Transverse colon (tissue), 4 donors: ENCODE results near the gene DOCK10. TPM values are rescaled to one million over a fixed set of nuclear protein-coding genes. Genes with fewer than 3 reads are reported as not detected.

Source experiments
- DNase-seq: peaks from one replicate; pipeline ENCODE4 v3.0.0-alpha.2; 2019
- H3K27ac ChIP-seq, 4 donors: fragments of 200-600 bp; sonication (generic); 2 replicates each; pipeline ENCODE4 v1.5.1; 2016 to 2018; ENCODE audit warnings: inconsistent platforms in 4 of 4
- H3K27me3 ChIP-seq: fragments of 200-600 bp; sonication (generic); 2 replicates; pipeline ENCODE4 v1.5.1; 2017; ENCODE audit warnings: inconsistent platforms
- H3K36me3 ChIP-seq, 4 donors: fragments of 200-600 bp; sonication (generic); 2 replicates each; pipeline ENCODE4 v1.5.1; 2017 to 2019; ENCODE audit warnings: inconsistent platforms in 4 of 4
- H3K4me1 ChIP-seq, 4 donors: fragments of 200-600 bp; sonication (generic); 2 replicates each; pipeline ENCODE4 v1.5.1; 2017 to 2020; ENCODE audit warnings: inconsistent platforms in 4 of 4
- H3K4me3 ChIP-seq, 4 donors: fragments of 200-600 bp; sonication (generic); 1 replicate in 1 of 4; 2 replicates in 3 of 4; pipeline versions ENCODE4 v1.5.1 to v1.6.1; 2017 to 2019; ENCODE audit warnings: inconsistent platforms in 4 of 4
- H3K9me3 ChIP-seq, 2 donors: fragments of 200-600 bp; sonication (generic); 2 replicates each; pipeline ENCODE4 v1.5.1; 2017 to 2019; ENCODE audit warnings: inconsistent platforms in 2 of 2
- EP300 ChIP-seq: sonication (generic); formaldehyde crosslinking; IDR thresholded peaks from one replicate; pipeline ENCODE4 v1.6.1; 2017; ENCODE audit warnings: antibody characterized with exemption, low read depth
- POLR2A ChIP-seq: fragments of 450-650 bp; IDR thresholded peaks from one replicate; pipeline ENCODE4 v1.6.1; 2016; ENCODE audit warnings: antibody characterized with exemption, mild to moderate bottlenecking, moderate library complexity
- POLR2AphosphoS5 ChIP-seq, 3 donors: sonication (generic); formaldehyde crosslinking; IDR thresholded peaks; one replicate each; pipeline ENCODE4 v1.6.1; 2016; ENCODE audit warnings: antibody characterized with exemption in 3 of 3
- whole genome bisulfite sequencing, 2 donors: methylation state at CpG; one replicate each; pipeline ENCODE4 v1.1.5; 2018; ENCODE audit warnings: low coverage in 1 of 2; 5-methylcytosine and 5-hydroxymethylcytosine counted together
- in situ Hi-C, 4 donors: fragments of 200-750 bp; cut with MboI; loops; one replicate each; pipeline versions ENCODE4 v1.15.0 to v1.15.1; 2017; ENCODE audit warnings: low sequenced_read_pairs in 3 of 4, low pct_ligation_motif_present in 1 of 4, low pct_unique_long_range_greater_than_20kb in 1 of 4
- intact Hi-C: fragments of 100-400 bp; cut with DNase I; formaldehyde crosslinking; loops from one replicate; pipeline ENCODE4 v1.15.1; 2023; ENCODE audit warnings: low total_unique reads
- total RNA-seq, 4 donors: library from RNA; depleted of rRNA; stranded (reverse); fragments of >200 nt; gene quantifications; one replicate each; pipeline ENCODE4 v1.1.0, GENCODE V29; 2016
- TF ChIP-seq, protein P1 (sequence below), 5 experiments: fragments of 200-600 bp in 3 of 5; fragments of 450-650 bp in 2 of 5; sonication (generic) in 3 of 5; IDR thresholded peaks; 1 replicate in 2 of 5; 2 replicates in 3 of 5; pipeline ENCODE4 v1.5.1; 2016 to 2017; ENCODE audit warnings: antibody characterized with exemption in 5 of 5, inconsistent platforms in 3 of 5, mild to moderate bottlenecking in 2 of 5, moderate library complexity in 1 of 5

The DOCK10 gene
- total RNA-seq, 4 donors from 2014 or later, result 5.2 to 64.7 (median 14.5) TPM

DNA sequence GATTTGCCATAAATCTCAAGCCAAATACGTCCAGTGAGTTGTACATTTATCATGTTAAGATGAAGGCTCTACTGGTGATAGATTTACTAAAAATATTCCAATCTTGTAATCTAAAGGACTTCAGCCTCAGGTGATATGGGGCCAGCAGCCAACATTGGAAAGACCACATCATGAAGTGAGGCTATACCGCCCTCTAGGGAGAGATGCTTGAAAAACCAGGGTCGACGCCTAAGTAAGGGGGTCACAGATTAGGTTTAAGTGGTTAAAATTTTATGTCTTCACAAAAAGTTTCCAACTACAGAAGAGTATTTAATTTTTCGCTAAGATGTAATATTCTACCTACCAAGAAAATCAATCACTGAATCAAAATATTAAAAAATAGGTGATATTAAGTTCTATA is 33.3 kb downstream of the DOCK10 start:
- no peak for DNase-seq
- TF ChIP-seq, protein P1, sequence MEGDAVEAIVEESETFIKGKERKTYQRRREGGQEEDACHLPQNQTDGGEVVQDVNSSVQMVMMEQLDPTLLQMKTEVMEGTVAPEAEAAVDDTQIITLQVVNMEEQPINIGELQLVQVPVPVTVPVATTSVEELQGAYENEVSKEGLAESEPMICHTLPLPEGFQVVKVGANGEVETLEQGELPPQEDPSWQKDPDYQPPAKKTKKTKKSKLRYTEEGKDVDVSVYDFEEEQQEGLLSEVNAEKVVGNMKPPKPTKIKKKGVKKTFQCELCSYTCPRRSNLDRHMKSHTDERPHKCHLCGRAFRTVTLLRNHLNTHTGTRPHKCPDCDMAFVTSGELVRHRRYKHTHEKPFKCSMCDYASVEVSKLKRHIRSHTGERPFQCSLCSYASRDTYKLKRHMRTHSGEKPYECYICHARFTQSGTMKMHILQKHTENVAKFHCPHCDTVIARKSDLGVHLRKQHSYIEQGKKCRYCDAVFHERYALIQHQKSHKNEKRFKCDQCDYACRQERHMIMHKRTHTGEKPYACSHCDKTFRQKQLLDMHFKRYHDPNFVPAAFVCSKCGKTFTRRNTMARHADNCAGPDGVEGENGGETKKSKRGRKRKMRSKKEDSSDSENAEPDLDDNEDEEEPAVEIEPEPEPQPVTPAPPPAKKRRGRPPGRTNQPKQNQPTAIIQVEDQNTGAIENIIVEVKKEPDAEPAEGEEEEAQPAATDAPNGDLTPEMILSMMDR (IDR thresholded peaks at IDR 0.05), result peak in 3 of 5 experiments; percentile 18 to 20 (median 20)
- TF ChIP-seq POLR2A, result no peak
- Histone ChIP-seq H3K9me3 (no peaks in the 10 kb centered on the region), H3K4me1 (peaks cover 0 to 19% (median 2%) of the 10 kb centered on the region in 4 donors), H3K27me3 (no peaks in the 10 kb centered on the region), H3K36me3 (no peaks in the 10 kb centered on the region), H3K27ac (no peak overlapping the region), H3K4me3 (no peak overlapping the region)
- in situ Hi-C loops, result loop anchor here in 1 of 4 donors (10.0 kb wide), 1 partner anchor 214 kb away; no protein-coding TSS in a partner anchor
- WGBS, 2 donors, result 71 to 78% methylated on average over 2 to 5 of the region's 5 CpGs
- intact Hi-C loops, result no loop called here

DNA sequence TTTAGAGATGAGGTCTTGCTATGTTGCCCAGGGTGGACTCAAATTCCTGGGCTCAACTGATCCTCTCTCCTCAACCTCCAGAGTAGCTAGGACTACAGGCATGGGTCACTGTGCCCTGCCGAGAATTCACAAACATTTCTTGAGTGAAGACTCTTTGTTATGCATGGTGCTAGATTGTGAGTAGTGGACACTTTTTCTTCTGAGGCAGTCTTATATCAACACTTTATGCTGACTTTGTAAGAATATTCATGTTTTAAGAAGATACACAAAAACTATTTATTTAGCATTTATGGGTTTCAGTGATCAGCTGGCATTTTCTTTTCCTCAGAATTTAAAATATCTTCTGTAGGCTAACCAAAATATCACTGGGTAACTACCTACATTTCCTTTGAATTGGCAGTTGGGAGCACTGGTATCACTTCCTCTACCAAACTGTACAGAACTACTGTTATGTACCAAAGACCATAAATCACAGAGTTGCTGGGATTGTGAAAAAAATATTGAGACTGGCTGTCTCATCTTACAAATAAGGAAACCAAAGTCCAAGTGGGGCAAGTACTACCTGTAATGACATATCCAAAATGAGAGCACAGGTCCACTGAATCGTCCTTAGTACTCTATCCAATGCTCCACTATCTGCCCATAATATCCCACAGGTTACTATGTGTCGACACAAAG is 34.0 kb downstream of the DOCK10 start:
- in situ Hi-C loops, result loop anchor here in 1 of 4 donors (10.0 kb wide), 1 partner anchor 214 kb away; no protein-coding TSS in a partner anchor
- no peak for DNase-seq

DNA sequence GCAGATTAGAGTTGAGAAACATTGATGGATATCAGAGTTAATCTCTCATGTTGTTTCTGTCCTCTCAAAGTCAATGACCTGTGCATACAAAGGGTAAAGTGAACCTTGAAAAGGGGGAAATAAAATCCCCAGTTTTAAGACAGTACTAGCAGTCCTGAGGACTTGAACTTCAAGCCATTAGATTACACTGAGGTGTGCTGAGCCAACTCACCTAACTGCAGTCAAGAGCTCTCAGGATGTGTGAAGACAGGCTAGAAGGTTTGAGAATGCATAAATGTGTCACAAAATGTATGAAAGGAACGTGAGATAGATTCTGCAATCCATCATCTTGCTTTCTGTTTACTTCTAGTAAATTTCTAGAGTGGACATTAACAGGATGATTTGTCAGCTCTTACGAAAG is 35.5 kb downstream of the DOCK10 start:
- in situ Hi-C loops (loop anchor here in 1 of 4 donors (10.0 kb wide), 1 partner anchor 212 kb away; no protein-coding TSS in a partner anchor), intact Hi-C loops (no loop called here)
- Histone ChIP-seq H3K27ac (no peak overlapping the region), H3K27me3 (no peaks in the 10 kb centered on the region), H3K4me3 (no peak overlapping the region), H3K9me3 (no peaks in the 10 kb centered on the region), H3K4me1 (peaks cover 0 to 22% (median 3%) of the 10 kb centered on the region in 4 donors), H3K36me3 (no peaks in the 10 kb centered on the region)
- TF ChIP-seq EP300 (no peak), POLR2A (no peak), POLR2AphosphoS5 (IDR thresholded peaks at IDR 0.05) (no peak)
- TF ChIP-seq, protein P1 (IDR thresholded peaks at IDR 0.05), result no peak
- no peak for DNase-seq
- 45 to 86% methylated on average over 2 of the region's 2 CpGs for WGBS, 2 donors

More for the DNA sequence above, 34.0 kb downstream of the DOCK10 start:
- intact Hi-C loops, result no loop called here
- Histone ChIP-seq H3K4me3 (no peak overlapping the region), H3K4me1 (peaks cover 0 to 19% (median 2%) of the 10 kb centered on the region in 4 donors), H3K27ac (no peak overlapping the region), H3K36me3 (no peaks in the 10 kb centered on the region), H3K9me3 (no peaks in the 10 kb centered on the region), H3K27me3 (no peaks in the 10 kb centered on the region)
- TF ChIP-seq EP300, result no peak
- TF ChIP-seq POLR2A, result no peak
- no peak for TF ChIP-seq POLR2AphosphoS5 (IDR thresholded peaks at IDR 0.05)
- TF ChIP-seq, protein P1 (IDR thresholded peaks at IDR 0.05), result no peak
- WGBS, 2 donors, result 63 to 75% methylated on average over 3 of the region's 3 CpGs

DNA sequence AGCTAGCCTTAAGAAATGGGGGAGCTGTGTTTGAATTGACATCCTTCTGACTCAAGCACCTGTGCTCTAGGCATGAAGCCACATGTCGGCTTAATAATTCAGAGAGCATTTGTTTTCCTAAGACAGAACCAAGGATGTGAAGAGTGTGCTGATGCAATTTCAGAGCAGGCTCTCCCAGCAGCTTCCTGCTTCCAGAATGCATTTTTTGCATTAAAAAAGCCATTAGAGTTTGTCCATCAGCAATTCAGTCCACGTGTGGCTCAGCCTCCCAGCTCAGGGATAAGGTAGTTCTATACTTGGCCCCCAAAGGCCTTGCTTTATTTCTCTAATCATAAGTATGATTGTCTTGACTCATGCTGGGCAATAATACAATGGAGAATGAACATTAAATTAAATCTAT is 37.7 kb downstream of the DOCK10 start:
- WGBS, 2 donors, result 51 to 68% methylated on average over 2 of the region's 2 CpGs
- in situ Hi-C loops, result loop anchor here in 1 of 4 donors (10.0 kb wide), 1 partner anchor 210 kb away; no protein-coding TSS in a partner anchor

More for the DNA sequence above, 37.7 kb downstream of the DOCK10 start:
- no peak for TF ChIP-seq POLR2A
- TF ChIP-seq POLR2AphosphoS5 (IDR thresholded peaks at IDR 0.05), result no peak
- TF ChIP-seq, protein P1 (IDR thresholded peaks at IDR 0.05), result no peak
- TF ChIP-seq EP300, result no peak
- Histone ChIP-seq H3K4me1 (peaks cover 0 to 18% (median 4%) of the 10 kb centered on the region in 4 donors), H3K27ac (no peak overlapping the region), H3K27me3 (no peaks in the 10 kb centered on the region), H3K4me3 (no peak overlapping the region), H3K36me3 (no peaks in the 10 kb centered on the region), H3K9me3 (no peaks in the 10 kb centered on the region)
- intact Hi-C loops, result no loop called here
- DNase-seq, result no peak
